ENCODE data around the gene P4HB. TPM values are rescaled to one million over a fixed set of nuclear protein-coding genes. Genes with fewer than 3 reads are reported as not detected.

The P4HB gene
- total and polyA plus RNA-seq, 3 experiments from 2014 or later: 342 to 482 (median 463) TPM

- Histone ChIP-seq H3K4me3 (ENCODE audit: low read length) (no peak overlapping the region), H3K27me3 (ENCODE audit: insufficient read depth, low read length, poor library complexity, severe bottlenecking) (peaks cover 7% of the 10 kb centered on the region), H3K9me3 (ENCODE audit: low read length) (no peaks in the 10 kb centered on the region), H3K36me3 (ENCODE audit: insufficient read depth, low read length) (no peaks in the 10 kb centered on the region), H3K4me1 (ENCODE audit: insufficient read depth, low read length) (peaks cover under 1% of the 10 kb centered on the region), H3K27ac (ENCODE audit: low read depth, low read length) (no peak overlapping the region)
- ChIA-PET CTCF (no interaction called here), POLR2A (no interaction called here)
- peaks cover 8 to 12% of the 10 kb centered on the region in 2 donors for H3K27me3 Mint-ChIP-seq
- H3K9me3 Mint-ChIP-seq: no peaks in the 10 kb centered on the region
- no peak overlapping the region for H3K27ac Mint-ChIP-seq
- H3K4me3 Mint-ChIP-seq: no peak overlapping the region
- H3K4me1 Mint-ChIP-seq: peaks cover 7 to 9% (median 8%) of the 10 kb centered on the region in 3 donors
- no peak for DNase-seq
- H3K36me3 Mint-ChIP-seq: peaks cover 0 to 44% (median 6%) of the 10 kb centered on the region in 3 donors
These were observed 44.5 kb upstream of the P4HB start for GRCh38 chr17:81904600-81905423.

DNA sequence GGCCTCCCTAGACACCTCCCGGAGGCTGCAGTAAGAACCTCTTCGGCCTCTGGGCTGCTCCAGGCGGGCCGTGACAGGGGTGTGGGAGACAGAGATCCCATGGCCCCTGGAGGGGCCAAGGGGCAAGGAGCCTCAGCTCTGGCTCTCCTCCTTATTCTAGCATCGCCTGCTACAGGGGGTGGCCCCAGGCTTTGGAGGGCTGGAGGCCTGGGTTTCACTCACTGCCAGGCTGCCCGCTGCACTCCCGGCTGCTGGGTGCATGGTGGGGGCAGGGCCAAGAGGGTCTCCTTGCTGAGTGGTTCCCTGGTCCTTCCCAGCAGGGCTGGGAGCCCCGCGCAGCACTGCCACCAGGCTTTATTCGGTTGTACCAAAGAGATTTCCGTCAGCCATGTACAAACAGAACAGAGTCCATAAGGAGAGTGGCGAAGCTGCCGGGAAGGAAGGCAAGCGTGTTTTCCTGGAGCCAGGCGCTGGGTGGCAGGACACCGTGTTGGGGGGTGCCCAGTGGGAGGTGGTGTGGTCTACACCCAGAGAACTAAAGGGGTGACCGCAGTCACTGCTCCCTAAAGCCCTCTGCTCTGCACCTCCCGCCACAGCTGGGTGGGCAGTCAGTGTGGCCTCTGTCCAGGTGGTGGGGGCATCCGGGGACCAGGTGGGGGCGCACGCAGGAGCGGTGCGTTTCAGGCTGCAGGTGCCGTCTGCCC is 43.7 kb upstream of the P4HB start:
- H3K4me1 Mint-ChIP-seq: peaks cover 4 to 7% (median 6%) of the 10 kb centered on the region in 3 donors
- no peak overlapping the region for H3K27ac Mint-ChIP-seq
- Histone ChIP-seq H3K4me1 (ENCODE audit: insufficient read depth, low read length) (no peaks in the 10 kb centered on the region), H3K9me3 (ENCODE audit: low read length) (no peaks in the 10 kb centered on the region), H3K27me3 (ENCODE audit: insufficient read depth, low read length, poor library complexity, severe bottlenecking) (peaks cover 7% of the 10 kb centered on the region), H3K27ac (ENCODE audit: low read depth, low read length) (no peak overlapping the region), H3K4me3 (ENCODE audit: low read length) (no peak overlapping the region), H3K36me3 (ENCODE audit: insufficient read depth, low read length) (no peaks in the 10 kb centered on the region)
- ChIA-PET CTCF (no interaction called here), POLR2A (no interaction called here)
- peaks cover 8 to 12% of the 10 kb centered on the region in 2 donors for H3K27me3 Mint-ChIP-seq
- no peak for DNase-seq
- H3K9me3 Mint-ChIP-seq: no peaks in the 10 kb centered on the region
- no peak overlapping the region for H3K4me3 Mint-ChIP-seq
- peaks cover 0 to 50% (median 6%) of the 10 kb centered on the region in 3 donors for H3K36me3 Mint-ChIP-seq

DNA sequence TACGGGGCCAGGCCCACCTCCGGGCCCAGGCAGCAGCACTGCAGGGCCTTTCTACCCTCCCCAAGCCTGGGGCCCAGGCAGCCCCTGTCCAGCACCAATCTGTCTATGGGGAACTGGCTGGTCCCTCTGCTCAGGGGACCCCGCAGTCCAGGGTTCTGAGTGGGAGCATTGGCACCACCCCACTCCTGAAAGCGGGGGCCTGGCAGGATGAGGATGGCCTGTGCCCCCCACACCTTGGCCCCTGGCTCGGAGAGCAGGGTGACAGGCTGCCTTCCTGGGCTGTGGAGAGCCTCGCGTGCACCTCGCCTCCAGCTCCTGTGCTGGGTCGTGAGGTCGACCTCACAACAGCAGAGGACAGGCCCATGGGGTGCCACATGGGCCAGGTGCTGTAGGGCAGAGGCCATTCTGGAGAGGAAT is 43.1 kb upstream of the P4HB start:
- H3K27me3 ChIP-seq (ENCODE audit: insufficient read depth, low read length, poor library complexity, severe bottlenecking): peaks cover 7% of the 10 kb centered on the region
- POLR2A ChIA-PET: no interaction called here
- H3K36me3 ChIP-seq (ENCODE audit: insufficient read depth, low read length): no peaks in the 10 kb centered on the region
- no peak overlapping the region for H3K27ac ChIP-seq (ENCODE audit: low read depth, low read length)
- H3K9me3 ChIP-seq (ENCODE audit: low read length): no peaks in the 10 kb centered on the region
- no peak for DNase-seq
- H3K4me3 ChIP-seq (ENCODE audit: low read length): no peak overlapping the region
- no peaks in the 10 kb centered on the region for H3K9me3 Mint-ChIP-seq
- CTCF ChIA-PET: no interaction called here
- no peak overlapping the region for H3K27ac Mint-ChIP-seq
- peaks cover 0 to 53% (median 6%) of the 10 kb centered on the region in 3 donors for H3K36me3 Mint-ChIP-seq
- H3K4me1 ChIP-seq (ENCODE audit: insufficient read depth, low read length): no peaks in the 10 kb centered on the region
- H3K27me3 Mint-ChIP-seq: peaks cover 8 to 12% of the 10 kb centered on the region in 2 donors
- peak overlapping the region in 1 of 7 donors; percentile 32 for H3K4me3 Mint-ChIP-seq
- peaks cover 4 to 7% (median 6%) of the 10 kb centered on the region in 3 donors for H3K4me1 Mint-ChIP-seq

GRCh38 chr17:81902653-81903414 is 42.5 kb upstream of the P4HB start:
- H3K27ac ChIP-seq (ENCODE audit: low read depth, low read length): no peak overlapping the region
- H3K9me3 ChIP-seq (ENCODE audit: low read length): no peaks in the 10 kb centered on the region
- H3K27ac Mint-ChIP-seq: no peak overlapping the region
- peaks cover 0 to 53% (median 6%) of the 10 kb centered on the region in 3 donors for H3K36me3 Mint-ChIP-seq
- H3K36me3 ChIP-seq (ENCODE audit: insufficient read depth, low read length): no peaks in the 10 kb centered on the region
- no peaks in the 10 kb centered on the region for H3K4me1 ChIP-seq (ENCODE audit: insufficient read depth, low read length)
- no peak overlapping the region for H3K4me3 ChIP-seq (ENCODE audit: low read length)
- no peak for DNase-seq
- CTCF ChIA-PET: no interaction called here
- POLR2A ChIA-PET: no interaction called here
- H3K27me3 Mint-ChIP-seq: peaks cover 8 to 12% of the 10 kb centered on the region in 2 donors
- no peaks in the 10 kb centered on the region for H3K9me3 Mint-ChIP-seq
- no peak overlapping the region for H3K4me3 Mint-ChIP-seq
- peaks cover 4 to 7% (median 6%) of the 10 kb centered on the region in 3 donors for H3K4me1 Mint-ChIP-seq
- peaks cover 7% of the 10 kb centered on the region for H3K27me3 ChIP-seq (ENCODE audit: insufficient read depth, low read length, poor library complexity, severe bottlenecking)

GRCh38 chr17:81902023-81902652 is 41.8 kb upstream of the P4HB start, which contains the start of gene NPB:
Gene NPB, plus strand, starts transcription at chr17:81902238. Its CDS starts 40 bp downstream, at chr17:81902278.
- no peaks in the 10 kb centered on the region for H3K36me3 ChIP-seq (ENCODE audit: insufficient read depth, low read length)
- H3K27ac ChIP-seq (ENCODE audit: low read depth, low read length): no peak within 1 kb of the TSS
- H3K4me1 ChIP-seq (ENCODE audit: insufficient read depth, low read length): no peaks in the 10 kb centered on the region
- ChIA-PET CTCF (interaction anchor here (0.8 kb wide), 1 partner anchor 649 kb away, joined by 3 read pairs; no protein-coding TSS in a partner anchor), POLR2A (no interaction called here)
- H3K27ac Mint-ChIP-seq: no peak within 1 kb of the TSS
- H3K9me3 ChIP-seq (ENCODE audit: low read length): no peaks in the 10 kb centered on the region
- H3K9me3 Mint-ChIP-seq: no peaks in the 10 kb centered on the region
- no peak within 1 kb of the TSS for H3K4me3 ChIP-seq (ENCODE audit: low read length)
- peaks cover 4 to 7% (median 6%) of the 10 kb centered on the region in 3 donors for H3K4me1 Mint-ChIP-seq
- peaks cover 7% of the 10 kb centered on the region for H3K27me3 ChIP-seq (ENCODE audit: insufficient read depth, low read length, poor library complexity, severe bottlenecking)
- no peak for DNase-seq
- H3K27me3 Mint-ChIP-seq: peaks cover 8 to 12% of the 10 kb centered on the region in 2 donors
- H3K36me3 Mint-ChIP-seq: peaks cover 0 to 53% (median 6%) of the 10 kb centered on the region in 3 donors
- H3K4me3 Mint-ChIP-seq: peak within 1 kb of the TSS in 5 of 7 donors; percentile 28 to 81 (median 39)

- ChIA-PET CTCF (interaction anchor here (0.8 kb wide), 1 partner anchor 648 kb away, joined by 3 read pairs; no protein-coding TSS in a partner anchor), POLR2A (no interaction called here)
- Mint-ChIP-seq H3K27me3 (peaks cover 8 to 12% of the 10 kb centered on the region in 2 donors), H3K36me3 (peaks cover 0 to 51% (median 6%) of the 10 kb centered on the region in 3 donors), H3K9me3 (no peaks in the 10 kb centered on the region), H3K27ac (no peak overlapping the region), H3K4me1 (peaks cover 4 to 7% (median 6%) of the 10 kb centered on the region in 3 donors), H3K4me3 (peak overlapping the region in 6 of 7 donors; percentile 10 to 81 (median 42))
- DNase-seq: no peak
- H3K4me3 ChIP-seq (ENCODE audit: low read length): no peak overlapping the region
- no peak overlapping the region for H3K27ac ChIP-seq (ENCODE audit: low read depth, low read length)
- no peaks in the 10 kb centered on the region for H3K36me3 ChIP-seq (ENCODE audit: insufficient read depth, low read length)
- no peaks in the 10 kb centered on the region for H3K9me3 ChIP-seq (ENCODE audit: low read length)
- H3K27me3 ChIP-seq (ENCODE audit: insufficient read depth, low read length, poor library complexity, severe bottlenecking): peaks cover 7% of the 10 kb centered on the region
- no peaks in the 10 kb centered on the region for H3K4me1 ChIP-seq (ENCODE audit: insufficient read depth, low read length)
These were observed 41.1 kb upstream of the P4HB start for GRCh38 chr17:81901167-81902022.

Data from CD8-positive, alpha-beta memory T cell (primary cell).